ENCODE results near the gene COL4A2. TPM values are rescaled to one million over a fixed set of nuclear protein-coding genes. Genes with fewer than 3 reads are reported as not detected.

The COL4A2 gene
- total RNA-seq, 1 experiment from 2014 or later = 1.6 TPM

GRCh38 chr13:110428313-110428712 lies 121.2 kb downstream of the COL4A2 start:
- Histone ChIP-seq H3K36me3 (ENCODE audit: control insufficient read depth in 1 of 2, insufficient read depth in 2 of 2, low read length in 2 of 2) (no peaks in the 10 kb centered on the region), H4K20me1 (ENCODE audit: insufficient read depth) (no peaks in the 10 kb centered on the region), H3K9me2 (ENCODE audit: insufficient read depth) (no peaks in the 10 kb centered on the region), H2AFZ (ENCODE audit: low read depth, low read length, poor library complexity, severe bottlenecking) (no peak overlapping the region), H3K9ac (ENCODE audit: low read length) (no peak overlapping the region), H3K27me3 (ENCODE audit: insufficient read depth, low read length) (no peaks in the 10 kb centered on the region), H3K4me3 (replicated peaks in 1 of 2; ENCODE audit: low read depth in 1 of 2, low read length in 2 of 2) (no peak overlapping the region), H3K27ac (ENCODE audit: low read depth, low read length) (no peak overlapping the region), H3K4me1 (ENCODE audit: control insufficient read depth in 1 of 2, insufficient read depth in 2 of 2, low read length in 2 of 2) (no peaks in the 10 kb centered on the region), H3K79me2 (ENCODE audit: insufficient read depth, low read length) (no peaks in the 10 kb centered on the region), H3K4me2 (ENCODE audit: low read length) (no peak overlapping the region), H3K9me3 (ENCODE audit: control insufficient read depth in 1 of 2, insufficient read depth in 1 of 2, low read depth in 1 of 2, low read length in 2 of 2) (no peaks in the 10 kb centered on the region)
- DNase-seq (ENCODE audit: low read depth, low spot score) = no peak
- no peak for ATAC-seq
- ChIA-PET POLR2A (no interaction called here), RAD21 (ENCODE audit: low non-redundant PET in 1 of 2, low total read pairs in 2 of 2, uncharacterized antibody in 2 of 2, unreplicated experiment in 2 of 2) (no interaction called here), CTCF (no interaction called here)
- no peak for TF ChIP-seq ZFX (IDR thresholded peaks at IDR 0.05)
- TF ChIP-seq ELF1 (IDR thresholded peaks at IDR 0.05; ENCODE audit: borderline replicate concordance, low read depth) = no peak
- TF ChIP-seq ZNF274 (IDR thresholded peaks at IDR 0.05; ENCODE audit: low read depth, low read length) = no peak
- TF ChIP-seq EZH2phosphoT487 (IDR thresholded peaks at IDR 0.05; ENCODE audit: borderline replicate concordance) = no peak
- no peak for TF ChIP-seq POLR2A (IDR thresholded peaks at IDR 0.05; ENCODE audit: borderline replicate concordance, extremely low read depth, insufficient read depth, insufficient read length)
- no peak for TF ChIP-seq EZH2 (IDR thresholded peaks at IDR 0.05)
- TF ChIP-seq ZBTB33 (IDR thresholded peaks at IDR 0.05; ENCODE audit: extremely low read depth, insufficient replicate concordance, low read length) = no peak
- no peak for TF ChIP-seq EGR1 (IDR thresholded peaks at IDR 0.05; ENCODE audit: low read depth)
- no peak for TF ChIP-seq CBX3 (IDR thresholded peaks at IDR 0.05; ENCODE audit: low read depth)
- TF ChIP-seq CTCF (IDR thresholded peaks at IDR 0.05 in 2 of 3, conservative IDR thresholded peaks at IDR 0.05 in 1 of 3; ENCODE audit: borderline replicate concordance in 1 of 3, insufficient read depth in 1 of 3, low read depth in 2 of 3, low read length in 2 of 3) = no peak
- TF ChIP-seq SP1 (IDR thresholded peaks at IDR 0.05; ENCODE audit: low read depth) = no peak
- no peak for TF ChIP-seq RAD21 (IDR thresholded peaks at IDR 0.05; ENCODE audit: low read depth)
- TF ChIP-seq TCF7L2 (IDR thresholded peaks at IDR 0.05; ENCODE audit: borderline replicate concordance, extremely low read depth, insufficient read depth, insufficient read length) = no peak
- no peak for TF ChIP-seq ATF3 (IDR thresholded peaks at IDR 0.05)
- no peak for TF ChIP-seq MAX (IDR thresholded peaks at IDR 0.05)
- no peak for TF ChIP-seq CEBPB (IDR thresholded peaks at IDR 0.05; ENCODE audit: low read depth)
- no peak for TF ChIP-seq REST (IDR thresholded peaks at IDR 0.05; ENCODE audit: low read depth)
- TF ChIP-seq SIN3A (IDR thresholded peaks at IDR 0.05; ENCODE audit: low read depth) = no peak
- TF ChIP-seq FOSL1 (IDR thresholded peaks at IDR 0.05; ENCODE audit: low read depth) = no peak
- BruUV-seq (replicated peaks) = no TSS peak
- intact Hi-C loops (cut with micrococcal nuclease) = no loop called here
